A673 (cell line): ENCODE measurements around the gene APOL1. TPM values are rescaled to one million over a fixed set of nuclear protein-coding genes. Genes with fewer than 3 reads are reported as not detected.

Source experiments
- BruUV-seq: library from RNA; stranded (reverse); fragments of 400-500 nt; replicated peaks from 2 replicates; lab custom pipeline; 2021; lab: Mats Ljungman, UMichigan
- CTCF ChIA-PET: fragments of 300-600 bp; sonication (Branson Sonifier 250); formaldehyde crosslinking; loops from one replicate; lab custom pipeline; 2022; ENCODE audit warnings: antibody characterized with exemption; lab: Charles Lee
- POLR2A ChIA-PET: fragments of 300-600 bp; sonication (Branson Sonifier 250); formaldehyde crosslinking; loops from one replicate; lab custom pipeline; 2022; ENCODE audit warnings: antibody characterized with exemption; ENCODE audit not compliant: low non-redundant PET; lab: Charles Lee
- DNase-seq: peaks from one replicate; pipeline ENCODE4 v3.0.0-alpha.2; 2015; ENCODE audit warnings: low spot score
- H3K27ac ChIP-seq: fragments of 200-600 bp; sonication (generic); 2 replicates; pipeline ENCODE4 v1.5.1; 2016; ENCODE audit warnings: mixed run types, low read depth, mild to moderate bottlenecking, mixed read lengths, antibody characterized with exemption, low read length; ENCODE audit not compliant: poor library complexity, severe bottlenecking
- H3K27me3 ChIP-seq: fragments of 200-600 bp; sonication (generic); replicated peaks from 2 replicates; pipeline ENCODE4 v1.6.1; 2017; ENCODE audit warnings: mixed run types, low read depth, mild to moderate bottlenecking, mixed read lengths, antibody characterized with exemption, low read length; ENCODE audit not compliant: insufficient read depth, poor library complexity
- H3K36me3 ChIP-seq: fragments of 200-600 bp; sonication (generic); 2 replicates; pipeline ENCODE4 v1.6.1; 2016; ENCODE audit warnings: mixed run types, mild to moderate bottlenecking, mixed read lengths, antibody characterized with exemption, low read length; ENCODE audit not compliant: insufficient read depth, poor library complexity, severe bottlenecking
- H3K4me1 ChIP-seq: fragments of 200-600 bp; sonication (generic); 2 replicates; pipeline ENCODE4 v1.6.1; 2017; ENCODE audit warnings: mixed run types, mild to moderate bottlenecking, mixed read lengths, antibody characterized with exemption, low read length; ENCODE audit not compliant: insufficient read depth, poor library complexity, severe bottlenecking
- H3K4me3 ChIP-seq: fragments of 200-600 bp; sonication (generic); 2 replicates; pipeline ENCODE4 v1.5.1; 2016; ENCODE audit warnings: low read depth, mixed run types, mild to moderate bottlenecking, mixed read lengths, low read length; ENCODE audit not compliant: poor library complexity, severe bottlenecking
- H3K9me3 ChIP-seq: fragments of 200-600 bp; sonication (generic); 2 replicates; pipeline ENCODE4 v1.6.1; 2016; ENCODE audit warnings: mixed run types, low read depth, mild to moderate bottlenecking, mixed read lengths, antibody characterized with exemption, low read length; ENCODE audit not compliant: poor library complexity, severe bottlenecking
- EZH2 ChIP-seq: fragments of 200-600 bp; sonication (generic); IDR thresholded peaks from 2 replicates; pipeline ENCODE4 v1.6.1; 2017; ENCODE audit warnings: borderline replicate concordance, low read depth, mild to moderate bottlenecking, mixed read lengths, antibody characterized with exemption, low read length; ENCODE audit not compliant: poor library complexity, severe bottlenecking
- intact Hi-C: fragments of 100-400 bp; cut with micrococcal nuclease; formaldehyde crosslinking; loops from one replicate; pipeline ENCODE4 v1.10.0; 2022; ENCODE audit not compliant: unreplicated experiment
- total RNA-seq: library from RNA; stranded (reverse); gene quantifications from 2 replicates; pipeline ENCODE4 v1.2.3, GENCODE V29; 2021
- TF ChIP-seq, protein P1 (sequence below): fragments of 300-800, 200-600 bp; sonication (generic); conservative IDR thresholded peaks from 2 replicates; pipeline ENCODE4 v1.5.1; 2017; ENCODE audit warnings: low read depth, mild to moderate bottlenecking, antibody characterized with exemption, low read length, moderate library complexity, mixed read lengths

APOL1 gene
- total RNA-seq, 1 experiment from 2014 or later: 0.30 TPM

DNA sequence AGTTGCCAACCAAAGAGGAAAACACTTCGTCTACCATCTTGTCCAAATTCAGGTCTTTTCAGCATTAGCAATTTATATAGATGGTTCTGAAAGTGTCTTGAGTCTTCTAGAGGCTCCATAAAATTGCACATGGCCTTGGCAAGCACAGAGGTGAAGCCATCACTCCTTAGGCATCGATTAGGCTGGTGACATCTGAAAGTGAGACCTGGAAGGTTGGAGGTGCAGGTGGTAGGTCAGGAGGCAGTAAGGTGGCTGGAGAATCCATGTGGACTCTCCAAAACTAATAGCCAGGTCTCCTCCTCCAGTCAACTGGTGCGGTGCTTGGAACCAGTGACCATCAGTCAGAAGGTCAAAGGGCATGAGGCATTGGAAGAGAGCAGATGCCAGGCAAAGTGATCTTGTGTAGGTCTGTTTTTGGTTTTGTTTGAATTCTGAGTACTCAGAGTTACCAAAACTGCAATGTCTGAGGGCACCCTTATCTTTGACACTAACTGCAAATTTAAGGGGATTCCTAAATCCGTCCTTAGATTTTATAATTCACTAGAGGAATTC is 7.1 kb upstream of the APOL1 start:
- ChIA-PET CTCF (no interaction called here), POLR2A (no interaction called here)
- H3K27ac ChIP-seq: no peak overlapping the region
- H3K27me3 ChIP-seq: no peaks in the 10 kb centered on the region
- TF ChIP-seq EZH2: no peak
- TF ChIP-seq, protein P1, sequence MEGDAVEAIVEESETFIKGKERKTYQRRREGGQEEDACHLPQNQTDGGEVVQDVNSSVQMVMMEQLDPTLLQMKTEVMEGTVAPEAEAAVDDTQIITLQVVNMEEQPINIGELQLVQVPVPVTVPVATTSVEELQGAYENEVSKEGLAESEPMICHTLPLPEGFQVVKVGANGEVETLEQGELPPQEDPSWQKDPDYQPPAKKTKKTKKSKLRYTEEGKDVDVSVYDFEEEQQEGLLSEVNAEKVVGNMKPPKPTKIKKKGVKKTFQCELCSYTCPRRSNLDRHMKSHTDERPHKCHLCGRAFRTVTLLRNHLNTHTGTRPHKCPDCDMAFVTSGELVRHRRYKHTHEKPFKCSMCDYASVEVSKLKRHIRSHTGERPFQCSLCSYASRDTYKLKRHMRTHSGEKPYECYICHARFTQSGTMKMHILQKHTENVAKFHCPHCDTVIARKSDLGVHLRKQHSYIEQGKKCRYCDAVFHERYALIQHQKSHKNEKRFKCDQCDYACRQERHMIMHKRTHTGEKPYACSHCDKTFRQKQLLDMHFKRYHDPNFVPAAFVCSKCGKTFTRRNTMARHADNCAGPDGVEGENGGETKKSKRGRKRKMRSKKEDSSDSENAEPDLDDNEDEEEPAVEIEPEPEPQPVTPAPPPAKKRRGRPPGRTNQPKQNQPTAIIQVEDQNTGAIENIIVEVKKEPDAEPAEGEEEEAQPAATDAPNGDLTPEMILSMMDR: no peak
- no peak for DNase-seq
- BruUV-seq: no TSS peak
- H3K4me3 ChIP-seq: no peak overlapping the region
- H3K4me1 ChIP-seq: no peaks in the 10 kb centered on the region
- no peaks in the 10 kb centered on the region for H3K36me3 ChIP-seq
- H3K9me3 ChIP-seq: no peaks in the 10 kb centered on the region
- intact Hi-C loops: no loop called here

DNA sequence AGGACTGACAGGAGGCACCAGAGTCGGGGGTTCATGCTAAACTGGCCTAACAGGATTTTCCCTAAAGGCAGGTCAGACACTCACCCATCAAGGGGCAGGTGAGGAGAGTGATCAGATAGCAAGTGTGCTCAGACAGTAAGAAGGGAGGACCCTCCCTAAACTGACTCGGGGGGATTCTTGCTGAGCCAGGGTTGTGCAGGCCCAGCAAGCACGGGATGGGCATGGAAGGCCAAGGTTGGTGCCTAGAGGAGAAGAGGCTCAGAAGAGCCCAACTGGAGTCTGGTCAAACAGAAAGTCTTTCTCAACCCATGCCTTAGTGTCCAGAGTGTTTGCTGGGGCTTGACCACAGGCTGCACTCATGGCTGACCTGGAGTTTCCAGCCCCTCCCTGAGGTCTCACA is 6.2 kb upstream of the APOL1 start:
- no peaks in the 10 kb centered on the region for H3K36me3 ChIP-seq
- no peak for TF ChIP-seq EZH2
- TF ChIP-seq, protein P1: no peak
- BruUV-seq: no TSS peak
- H3K27me3 ChIP-seq: no peaks in the 10 kb centered on the region
- intact Hi-C loops: no loop called here
- ChIA-PET CTCF (no interaction called here), POLR2A (no interaction called here)
- H3K27ac ChIP-seq: no peak overlapping the region
- no peak for DNase-seq
- no peak overlapping the region for H3K4me3 ChIP-seq
- H3K9me3 ChIP-seq: no peaks in the 10 kb centered on the region
- H3K4me1 ChIP-seq: no peaks in the 10 kb centered on the region

DNA sequence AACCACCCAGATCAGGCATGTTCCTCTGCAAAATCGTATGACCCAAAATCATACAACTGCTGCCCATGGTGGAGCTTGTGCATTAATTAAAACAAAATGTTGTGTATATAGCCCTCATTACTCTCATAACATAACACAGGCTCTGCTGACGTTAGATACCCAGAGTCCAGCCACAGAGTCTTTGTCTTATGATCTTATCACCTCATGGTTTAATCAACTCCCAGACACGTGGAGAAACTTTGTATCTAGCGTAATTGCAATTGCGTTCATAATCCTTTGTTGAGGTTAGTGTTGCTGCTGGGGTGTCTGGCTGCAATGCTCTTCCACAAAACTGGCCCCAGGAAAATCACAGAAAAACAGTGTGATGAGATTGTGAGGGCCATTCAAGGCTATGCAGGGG is 5.0 kb upstream of the APOL1 start:
- POLR2A ChIA-PET: no interaction called here
- BruUV-seq: no TSS peak
- no peak for TF ChIP-seq EZH2
- TF ChIP-seq, protein P1: no peak

More for the DNA sequence above, 5.0 kb upstream of the APOL1 start:
- DNase-seq: no peak
- H3K4me1 ChIP-seq: no peaks in the 10 kb centered on the region
- no peak overlapping the region for H3K27ac ChIP-seq
- no peaks in the 10 kb centered on the region for H3K9me3 ChIP-seq
- no peaks in the 10 kb centered on the region for H3K27me3 ChIP-seq
- H3K36me3 ChIP-seq: no peaks in the 10 kb centered on the region
- CTCF ChIA-PET: no interaction called here
- intact Hi-C loops: no loop called here
- H3K4me3 ChIP-seq: no peak overlapping the region
